ENCODE measurements around the gene GPR32.

DNA sequence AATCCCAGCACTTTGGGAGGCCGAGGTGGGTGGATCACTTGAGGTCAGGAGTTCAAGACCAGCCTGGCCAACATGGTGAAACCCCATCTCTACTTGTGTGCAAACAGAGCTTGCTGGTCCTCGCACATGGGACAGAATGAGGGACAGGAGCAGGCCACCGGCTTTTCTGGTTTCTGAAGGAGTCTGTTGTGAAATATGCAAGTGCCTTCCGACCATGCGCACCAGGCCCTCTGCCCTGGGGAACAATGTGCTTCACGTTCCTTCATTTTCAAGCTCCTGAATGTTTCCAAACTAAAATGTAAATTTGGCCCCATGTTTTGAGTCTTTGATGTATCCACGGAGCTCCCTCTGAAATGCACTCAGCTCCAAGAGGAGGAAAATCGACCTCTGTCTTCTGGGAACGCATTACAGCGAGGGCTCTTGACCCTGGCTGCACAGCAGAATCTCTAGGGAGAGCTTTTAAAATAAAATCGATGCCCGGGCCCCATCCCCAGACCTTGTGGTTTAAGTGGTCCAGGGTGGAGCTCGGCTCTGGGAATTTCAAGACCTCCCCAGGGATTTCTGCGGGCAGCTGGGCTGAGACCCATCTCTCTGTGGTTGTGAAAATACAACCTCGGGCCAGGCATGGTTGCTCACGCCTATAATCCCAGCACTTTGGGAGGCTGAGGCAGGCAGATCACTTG, 10.6 kb downstream of the GPR32 start:
- TF ChIP-seq, protein P1, sequence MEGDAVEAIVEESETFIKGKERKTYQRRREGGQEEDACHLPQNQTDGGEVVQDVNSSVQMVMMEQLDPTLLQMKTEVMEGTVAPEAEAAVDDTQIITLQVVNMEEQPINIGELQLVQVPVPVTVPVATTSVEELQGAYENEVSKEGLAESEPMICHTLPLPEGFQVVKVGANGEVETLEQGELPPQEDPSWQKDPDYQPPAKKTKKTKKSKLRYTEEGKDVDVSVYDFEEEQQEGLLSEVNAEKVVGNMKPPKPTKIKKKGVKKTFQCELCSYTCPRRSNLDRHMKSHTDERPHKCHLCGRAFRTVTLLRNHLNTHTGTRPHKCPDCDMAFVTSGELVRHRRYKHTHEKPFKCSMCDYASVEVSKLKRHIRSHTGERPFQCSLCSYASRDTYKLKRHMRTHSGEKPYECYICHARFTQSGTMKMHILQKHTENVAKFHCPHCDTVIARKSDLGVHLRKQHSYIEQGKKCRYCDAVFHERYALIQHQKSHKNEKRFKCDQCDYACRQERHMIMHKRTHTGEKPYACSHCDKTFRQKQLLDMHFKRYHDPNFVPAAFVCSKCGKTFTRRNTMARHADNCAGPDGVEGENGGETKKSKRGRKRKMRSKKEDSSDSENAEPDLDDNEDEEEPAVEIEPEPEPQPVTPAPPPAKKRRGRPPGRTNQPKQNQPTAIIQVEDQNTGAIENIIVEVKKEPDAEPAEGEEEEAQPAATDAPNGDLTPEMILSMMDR (IDR thresholded peaks at IDR 0.05) = no peak
- no peak for TF ChIP-seq EZH2 (IDR thresholded peaks at IDR 0.05)

All from neural progenitor cell (in vitro differentiated cells).